D721Med (cell line): Measurements from ENCODE around the gene PEPD.

Experiments
- DNase-seq: peaks from one replicate; pipeline ENCODE4 v3.0.0; 2011; ENCODE audit warnings: low spot score; ENCODE audit not compliant: insufficient read length
- FAIRE-seq: peaks from 2 replicates; lab custom pipeline; 2011; peaks lifted over from hg19 to GRCh38; lab: Jason Lieb, UNC
- CTCF ChIP-seq: IDR thresholded peaks from 2 replicates; pipeline ENCODE4 v1.5.1; 2012; ENCODE audit warnings: mild to moderate bottlenecking, control low read depth; ENCODE audit not compliant: insufficient read depth; ENCODE audit errors: missing control alignments

PEPD gene

GRCh38 chr19:33498391-33499000 lies 23.1 kb downstream of the PEPD start:
- FAIRE-seq: no peak

GRCh38 chr19:33497778-33498175 lies 23.8 kb downstream of the PEPD start:
- no peak for FAIRE-seq
- DNase-seq: no peak
- TF ChIP-seq CTCF: no peak

More at GRCh38 chr19:33498391-33499000, 23.1 kb downstream of the PEPD start:
- no peak for TF ChIP-seq CTCF
- no peak for DNase-seq

DNA sequence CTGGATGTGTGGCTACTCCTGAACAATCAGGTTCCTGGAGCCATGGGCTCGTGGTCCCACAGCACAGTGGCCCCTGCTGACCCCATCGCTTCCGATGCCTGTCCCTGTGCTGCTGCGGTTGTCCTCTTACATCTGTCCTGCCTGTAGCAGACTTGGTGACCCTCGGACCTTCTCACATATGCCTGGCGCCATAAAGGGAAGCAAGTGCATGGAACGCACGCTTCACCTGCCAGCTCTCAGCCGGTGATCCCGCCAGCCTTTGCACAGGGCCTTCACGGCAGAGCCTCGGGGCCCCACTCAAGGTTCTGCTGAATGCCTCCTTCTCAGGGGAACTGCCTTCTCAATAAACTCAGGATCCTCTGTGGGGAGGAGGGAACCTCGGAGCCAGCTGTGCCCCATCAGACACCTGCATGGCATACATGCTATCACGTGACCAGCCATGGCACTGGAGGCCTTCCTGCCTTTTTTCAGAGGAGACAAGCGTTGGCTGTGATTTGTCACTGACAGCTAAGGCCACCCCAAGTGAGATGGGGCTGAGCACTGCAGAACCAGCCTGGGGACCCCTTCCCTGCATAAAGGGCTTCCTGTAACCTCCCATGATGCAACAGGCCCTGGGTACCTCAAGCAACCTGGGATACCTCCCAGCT lies 24.3 kb downstream of the PEPD start:
- no peak for FAIRE-seq
- no peak for TF ChIP-seq CTCF
- no peak for DNase-seq

DNA sequence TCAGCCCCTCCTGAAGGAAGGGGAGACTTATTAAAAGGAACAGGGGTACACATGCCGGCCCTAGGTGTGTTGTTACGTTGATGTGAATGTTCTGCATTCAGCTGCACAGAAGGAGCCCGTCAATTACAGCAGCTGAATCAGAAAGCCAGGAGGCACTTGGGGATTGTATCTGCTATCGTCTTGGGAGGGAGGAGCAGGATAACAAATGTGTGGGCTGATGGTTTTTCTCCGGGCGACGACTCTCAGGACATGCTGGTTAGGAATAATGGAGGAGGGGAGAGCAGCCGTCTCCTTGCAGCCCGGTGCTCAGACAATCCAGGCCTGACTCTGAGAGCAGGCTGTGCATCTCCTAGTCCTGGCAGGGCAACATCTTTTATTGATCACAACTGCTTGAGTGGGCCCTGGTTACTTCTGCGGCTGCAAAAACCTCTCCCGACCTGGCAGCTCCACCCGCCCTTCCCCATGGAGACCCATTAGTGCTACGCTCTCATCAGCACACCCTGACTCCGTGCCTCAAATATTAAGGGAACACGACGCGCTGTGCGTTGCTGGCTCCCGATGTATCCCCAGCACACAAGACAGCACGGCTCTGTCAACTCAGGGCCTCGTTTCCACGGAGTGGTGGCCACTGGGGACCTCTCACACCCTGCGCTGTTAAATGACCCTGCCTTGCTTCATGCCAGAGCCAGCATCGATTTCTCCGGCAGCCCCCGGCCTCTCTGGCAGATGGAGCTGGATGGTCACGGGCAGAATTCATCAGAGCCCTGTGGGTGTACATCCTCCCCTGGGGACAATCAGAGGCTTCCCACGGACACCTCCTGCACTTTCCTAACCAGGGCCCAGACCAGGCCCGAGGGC lies 25.3 kb downstream of the PEPD start:
- DNase-seq (no peak), FAIRE-seq (no peak)
- no peak for TF ChIP-seq CTCF

DNA sequence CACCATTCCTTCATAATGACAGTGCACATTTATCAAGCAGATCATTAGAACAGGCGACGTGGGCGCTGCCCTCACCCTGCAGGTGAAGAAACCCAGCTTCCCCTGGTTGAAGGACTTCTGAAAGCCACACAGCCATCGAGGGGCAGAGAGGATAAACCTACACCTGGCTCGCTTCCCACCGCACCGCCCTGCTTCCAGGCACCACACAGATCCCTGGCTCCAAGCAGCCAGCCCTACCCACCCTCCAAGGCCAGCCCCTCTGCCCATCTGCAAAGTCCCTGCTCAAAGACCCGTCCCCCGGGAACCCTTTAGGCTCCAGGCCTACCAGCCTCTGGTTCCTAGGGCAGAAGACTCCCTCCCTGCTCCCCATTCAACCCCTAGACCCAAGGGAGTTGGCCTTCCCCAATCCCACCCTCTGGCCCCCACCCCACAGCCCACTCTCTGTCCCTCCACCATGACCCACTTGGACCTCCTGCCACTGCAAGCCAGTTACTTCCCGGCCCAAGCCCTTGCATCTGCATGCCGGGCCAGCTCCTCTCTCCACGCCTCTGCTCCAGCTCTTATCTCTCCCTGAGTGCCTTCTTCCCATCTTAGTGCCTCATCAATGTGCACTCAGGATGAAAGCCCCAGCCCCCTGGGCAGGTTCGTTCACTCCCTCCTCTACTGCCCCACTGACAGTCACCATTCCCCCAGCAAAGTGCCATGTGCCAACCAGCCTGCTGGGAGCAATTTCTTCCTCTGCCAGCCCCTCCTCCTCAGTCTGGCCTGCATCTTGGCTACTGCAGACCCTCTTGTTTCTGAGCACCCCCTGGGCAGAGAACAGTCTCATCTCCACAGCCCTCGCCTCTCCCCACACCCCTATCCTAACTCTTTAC lies 28.0 kb downstream of the PEPD start:
- FAIRE-seq: no peak
- TF ChIP-seq CTCF: no peak
- DNase-seq: no peak

- DNase-seq (no peak), FAIRE-seq (no peak)
- TF ChIP-seq CTCF: no peak
These were observed 28.6 kb downstream of the PEPD start for GRCh38 chr19:33492951-33493350.
